ENCODE results near the gene INSYN2B.

INSYN2B gene

DNA sequence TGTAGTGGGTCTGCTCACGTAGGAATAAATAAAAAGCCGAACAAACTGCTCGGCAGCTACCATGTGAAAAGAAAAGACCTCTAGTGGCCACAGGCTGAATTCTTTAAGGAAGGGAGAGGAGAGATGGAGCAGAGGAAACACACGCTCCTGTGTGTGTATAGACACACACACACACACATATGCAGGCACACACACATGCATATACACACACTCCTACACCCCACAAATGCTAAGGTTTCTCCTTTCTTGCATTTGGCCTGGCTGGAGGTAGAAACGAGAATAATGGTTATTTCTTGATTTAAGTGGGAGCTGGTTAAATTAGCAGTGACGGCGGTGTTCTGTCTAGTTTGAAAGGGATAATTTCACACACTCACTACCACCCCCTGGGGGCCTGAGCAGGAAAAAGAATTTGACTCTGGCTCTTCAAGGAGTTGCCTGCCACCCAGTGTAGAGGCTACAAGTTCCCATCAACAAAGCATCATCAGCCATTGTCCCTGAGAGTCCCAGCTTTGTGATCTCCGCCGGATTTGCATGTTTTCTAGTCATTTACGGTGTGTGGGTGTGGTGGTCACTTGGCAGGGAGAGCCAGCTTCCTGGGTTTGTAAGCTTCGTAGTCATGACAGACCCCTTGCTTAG lies at the start of gene INSYN2B:
INSYN2B (minus strand) TSS at position 78 of the 636 bp plus-strand sequence. CDS start 96,597 bp downstream, outside the sequence.
- peak; percentile 47 for DNase-seq (ENCODE audit: low read depth, low spot score)
- CTCF ChIA-PET, result interaction anchor here (0.6 to 3.6 kb wide), 114 partner anchors 9 to 1301 kb away, joined by 3 to 36 read pairs (median 4); partner anchors contain the start of genes DOCK2 and SPDL1
- H3K4me3 ChIP-seq (ENCODE audit: low read depth, low read length), result peak within 1 kb of the TSS; percentile 70
- TF ChIP-seq, protein P1, sequence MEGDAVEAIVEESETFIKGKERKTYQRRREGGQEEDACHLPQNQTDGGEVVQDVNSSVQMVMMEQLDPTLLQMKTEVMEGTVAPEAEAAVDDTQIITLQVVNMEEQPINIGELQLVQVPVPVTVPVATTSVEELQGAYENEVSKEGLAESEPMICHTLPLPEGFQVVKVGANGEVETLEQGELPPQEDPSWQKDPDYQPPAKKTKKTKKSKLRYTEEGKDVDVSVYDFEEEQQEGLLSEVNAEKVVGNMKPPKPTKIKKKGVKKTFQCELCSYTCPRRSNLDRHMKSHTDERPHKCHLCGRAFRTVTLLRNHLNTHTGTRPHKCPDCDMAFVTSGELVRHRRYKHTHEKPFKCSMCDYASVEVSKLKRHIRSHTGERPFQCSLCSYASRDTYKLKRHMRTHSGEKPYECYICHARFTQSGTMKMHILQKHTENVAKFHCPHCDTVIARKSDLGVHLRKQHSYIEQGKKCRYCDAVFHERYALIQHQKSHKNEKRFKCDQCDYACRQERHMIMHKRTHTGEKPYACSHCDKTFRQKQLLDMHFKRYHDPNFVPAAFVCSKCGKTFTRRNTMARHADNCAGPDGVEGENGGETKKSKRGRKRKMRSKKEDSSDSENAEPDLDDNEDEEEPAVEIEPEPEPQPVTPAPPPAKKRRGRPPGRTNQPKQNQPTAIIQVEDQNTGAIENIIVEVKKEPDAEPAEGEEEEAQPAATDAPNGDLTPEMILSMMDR (IDR thresholded peaks at IDR 0.05; ENCODE audit: insufficient read depth, low read length, missing control alignments), result peak; percentile 78
- POLR2A ChIA-PET, result interaction anchor here (0.8 to 2.3 kb wide), 4 partner anchors 9 to 284 kb away, joined by 3 to 8 read pairs (median 4); no protein-coding TSS in a partner anchor

DNA sequence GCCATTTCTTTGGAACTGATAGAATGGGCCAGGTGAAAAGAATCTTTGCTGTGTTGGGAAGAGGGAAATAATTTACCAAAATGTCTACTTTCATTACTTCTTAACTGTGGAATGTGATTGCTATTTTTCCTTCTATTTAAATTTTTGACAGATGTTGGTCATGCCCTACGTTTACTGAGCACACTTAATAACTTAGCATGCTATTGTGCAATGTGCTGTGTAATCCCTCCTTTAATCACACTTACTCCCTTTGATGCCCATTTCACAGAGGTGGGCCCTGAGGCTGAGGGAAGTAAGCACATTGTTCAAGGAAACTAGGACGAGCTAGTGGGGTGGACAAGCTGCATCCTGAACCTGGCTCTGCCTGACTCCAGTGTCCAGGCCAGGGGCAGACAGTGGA lies 47.8 kb upstream of the INSYN2B start:
- DNase-seq (ENCODE audit: low read depth, low spot score), result no peak
- TF ChIP-seq, protein P1 (IDR thresholded peaks at IDR 0.05; ENCODE audit: insufficient read depth, low read length, missing control alignments), result no peak
- ChIA-PET CTCF (interaction anchor here (1.3 to 1.6 kb wide), 4 partner anchors 43 to 156 kb away, joined by 3 to 7 read pairs (median 4); no protein-coding TSS in a partner anchor), POLR2A (no interaction called here)
- H3K4me3 ChIP-seq (ENCODE audit: low read depth, low read length), result no peak overlapping the region

DNA sequence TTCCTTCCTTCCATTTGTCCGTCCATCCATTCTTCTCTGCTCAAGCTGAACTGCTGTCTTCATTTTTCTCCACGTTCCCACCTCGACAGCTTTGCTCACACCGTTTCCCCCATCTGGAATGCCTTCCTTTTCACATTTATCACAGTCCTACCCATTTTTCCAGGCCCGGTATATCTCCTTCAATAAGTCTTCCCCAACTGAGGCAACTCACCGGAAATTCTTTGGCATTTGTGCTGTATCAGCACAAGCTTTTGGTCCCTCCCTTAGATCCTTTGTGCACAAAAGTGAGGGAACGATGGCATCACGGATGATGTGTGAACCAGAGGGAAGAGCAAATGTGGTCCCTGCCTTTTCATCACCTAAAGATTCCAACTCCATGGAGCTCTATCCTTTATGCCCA lies 45.6 kb upstream of the INSYN2B start:
- no peak overlapping the region for H3K4me3 ChIP-seq (ENCODE audit: low read depth, low read length)
- TF ChIP-seq, protein P1 (IDR thresholded peaks at IDR 0.05; ENCODE audit: insufficient read depth, low read length, missing control alignments), result no peak
- CTCF ChIA-PET, result no interaction called here
- POLR2A ChIA-PET, result no interaction called here
- DNase-seq (ENCODE audit: low read depth, low spot score), result no peak

DNA sequence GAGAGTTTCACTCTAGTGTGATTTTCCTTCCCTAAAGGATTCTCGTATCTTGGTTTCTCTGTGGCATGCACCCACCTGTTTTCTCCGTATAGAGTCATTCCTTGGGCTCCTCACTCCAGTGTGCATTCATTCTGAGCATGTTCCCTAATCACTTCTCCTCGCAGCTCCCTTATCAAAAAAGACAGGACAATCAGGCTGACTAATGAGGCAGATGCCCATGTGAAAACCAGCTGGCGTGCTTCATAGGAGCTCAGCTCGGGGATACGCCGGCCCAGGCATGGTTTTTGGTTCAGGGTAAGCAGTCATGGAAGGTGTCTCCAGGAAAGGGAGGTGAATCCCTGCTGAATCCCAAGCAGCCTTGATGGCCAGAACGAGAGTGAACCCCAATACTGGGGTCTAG lies 41.2 kb upstream of the INSYN2B start:
- no peak for DNase-seq (ENCODE audit: low read depth, low spot score)
- CTCF ChIA-PET, result no interaction called here
- no peak overlapping the region for H3K4me3 ChIP-seq (ENCODE audit: low read depth, low read length)
- POLR2A ChIA-PET, result no interaction called here
- TF ChIP-seq, protein P1 (IDR thresholded peaks at IDR 0.05; ENCODE audit: insufficient read depth, low read length, missing control alignments), result no peak

DNA sequence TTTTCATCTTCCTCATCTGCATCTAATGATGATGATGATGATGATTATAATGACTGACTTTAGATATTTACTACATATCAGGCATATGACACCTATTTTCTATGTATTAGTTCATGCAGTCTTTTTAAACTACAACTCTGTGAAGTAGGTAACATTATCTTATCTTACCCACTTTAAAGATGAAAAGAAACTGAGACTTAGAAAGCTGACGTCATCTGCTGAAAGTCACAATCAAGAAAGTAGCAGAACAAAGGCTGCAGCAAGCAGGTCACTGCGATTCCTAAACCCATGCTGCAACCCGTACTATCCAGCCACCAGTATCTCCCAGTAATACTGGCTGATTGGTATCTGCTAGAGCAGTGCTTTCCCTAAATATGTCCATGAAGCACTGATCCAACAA lies 40.1 kb upstream of the INSYN2B start:
- no peak overlapping the region for H3K4me3 ChIP-seq (ENCODE audit: low read depth, low read length)
- DNase-seq (ENCODE audit: low read depth, low spot score), result no peak
- TF ChIP-seq, protein P1 (IDR thresholded peaks at IDR 0.05; ENCODE audit: insufficient read depth, low read length, missing control alignments), result no peak
- POLR2A ChIA-PET, result no interaction called here
- CTCF ChIA-PET, result no interaction called here

DNA sequence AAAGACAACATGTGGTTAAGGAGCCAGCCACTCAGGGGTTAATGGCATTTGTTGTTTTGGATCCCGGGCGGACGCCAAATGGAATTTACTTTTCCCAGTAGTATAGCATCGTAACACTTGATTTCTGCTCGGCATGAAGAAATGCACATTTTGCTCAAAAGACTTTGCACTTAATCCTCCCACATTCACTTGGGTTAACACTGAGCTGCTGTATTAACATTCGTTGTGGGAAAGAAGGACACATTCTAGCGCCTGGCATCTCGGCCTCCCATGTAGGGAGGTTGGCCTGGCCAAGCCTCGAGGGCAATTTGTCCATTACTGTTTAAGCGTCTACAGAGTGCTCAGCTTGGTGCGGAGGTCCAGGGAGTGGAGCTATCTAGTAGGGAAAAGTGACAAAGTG lies 32.3 kb upstream of the INSYN2B start:
- H3K4me3 ChIP-seq (ENCODE audit: low read depth, low read length), result no peak overlapping the region
- no peak for DNase-seq (ENCODE audit: low read depth, low spot score)
- TF ChIP-seq, protein P1 (IDR thresholded peaks at IDR 0.05; ENCODE audit: insufficient read depth, low read length, missing control alignments), result no peak
- ChIA-PET POLR2A (no interaction called here), CTCF (interaction anchor here (1.0 to 1.5 kb wide), 2 partner anchors 32 to 311 kb away, joined by 3 to 6 read pairs; partner anchors contain the start of gene INSYN2B)
